Measurements from ENCODE around the gene TUBB1. TPM values are rescaled to one million over a fixed set of nuclear protein-coding genes. Genes with fewer than 3 reads are reported as not detected.

The TUBB1 gene
- total and polyA plus RNA-seq, 2 of the 4 experiments (the other 2 are of a cell fraction): not detected

DNA sequence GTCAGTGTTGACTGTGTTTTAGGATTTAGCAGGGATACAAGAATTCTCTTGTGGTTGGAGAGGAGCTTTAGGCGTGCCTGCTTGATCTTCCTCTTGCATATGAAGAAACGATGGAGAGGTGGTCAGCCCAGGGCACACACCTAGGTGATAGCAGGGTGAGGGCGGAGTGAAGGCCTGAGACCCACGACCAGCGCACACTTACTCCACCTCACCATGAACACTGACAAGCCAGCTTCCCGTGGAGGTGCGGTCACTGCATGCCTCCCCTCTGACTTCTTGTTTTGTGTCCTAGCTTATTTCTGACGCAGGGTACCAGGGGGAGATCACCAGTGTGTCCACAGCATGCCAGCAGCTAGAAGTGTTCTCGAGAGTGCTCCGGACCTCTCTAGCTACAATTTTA, 30.0 kb upstream of the TUBB1 start:
- no peak overlapping the region for H3K14ac ChIP-seq (replicated peaks; ENCODE audit: low read depth, low read length)
- peaks cover 6% of the 10 kb centered on the region; the same call in 1 of the 2 replicates for H3K4me1 ChIP-seq (ENCODE audit: control insufficient read depth, insufficient read depth, low read length)
- DNase-seq: no peak
- H3K56ac ChIP-seq (ENCODE audit: extremely low read depth, insufficient read depth, low read length): no peak overlapping the region
- dilution Hi-C loops (cut with HindIII; ENCODE audit: low sequenced_read_pairs, unreplicated experiment): no loop called here
- H3K9ac ChIP-seq (ENCODE audit: low read depth, low read length): no peak overlapping the region
- no peak overlapping the region for H3K4me3 ChIP-seq (ENCODE audit: insufficient read depth, low read depth, low read length)
- H3K27me3 ChIP-seq (ENCODE audit: control insufficient read depth, insufficient read depth, low read length): no peaks in the 10 kb centered on the region
- no peak overlapping the region for H4K8ac ChIP-seq (ENCODE audit: low read depth in 2 of 2, low read length in 2 of 2)
- no peak overlapping the region for H2AK9ac ChIP-seq (replicated peaks; ENCODE audit: low read depth, low read length, poor library complexity)
- no peak overlapping the region for H3K4me2 ChIP-seq (ENCODE audit: low read depth, low read length)
- no peak overlapping the region for H3K23ac ChIP-seq (ENCODE audit: low read depth, low read length)
- H4K20me1 ChIP-seq (ENCODE audit: insufficient read depth, low read length): peaks cover 27% of the 10 kb centered on the region
- 95% methylated on average over 4 of the region's 10 CpGs; no CpG with 5 or more reads in 1 of the 2 experiments for WGBS, 2 experiments (ENCODE audit: extremely low coverage in 2 of 2, insufficient read length in 1 of 2)
- H2BK5ac ChIP-seq (ENCODE audit: low read depth, low read length, poor library complexity, severe bottlenecking): no peak overlapping the region
- peaks cover 56% of the 10 kb centered on the region for H3K36me3 ChIP-seq (ENCODE audit: control insufficient read depth, insufficient read depth, low read length)
- intact Hi-C loops (cut with micrococcal nuclease): loop anchor here (5.0 kb wide), 1 partner anchor 38 kb away; no protein-coding TSS in a partner anchor
- no TSS peak for BruUV-seq (replicated peaks)
- no peak overlapping the region for H2AFZ ChIP-seq (replicated peaks; ENCODE audit: low read length, poor library complexity)
- H3K79me1 ChIP-seq (ENCODE audit: low read depth in 1 of 2, low read length in 2 of 2): peaks cover 26 to 66% of the 10 kb centered on the region in 2 experiments
- H3K9me3 ChIP-seq (ENCODE audit: control insufficient read depth, insufficient read depth, low read length): no peaks in the 10 kb centered on the region
- H3K27ac ChIP-seq (ENCODE audit: insufficient read depth, low read length): no peak overlapping the region
- H3K9me1 ChIP-seq (ENCODE audit: insufficient read depth, low read length): peaks cover 23% of the 10 kb centered on the region
- H4K5ac ChIP-seq (ENCODE audit: low read depth, low read length): no peak overlapping the region
- no peak overlapping the region for H4K91ac ChIP-seq (ENCODE audit: insufficient read depth, low read depth, low read length)
- no peak overlapping the region for H2BK20ac ChIP-seq (ENCODE audit: low read depth, low read length)
- in situ Hi-C loops (cut with MboI; ENCODE audit: low sequenced_read_pairs): no loop called here
- no peak overlapping the region for H3K18ac ChIP-seq (ENCODE audit: low read depth, low read length)
- ChIA-PET CTCF (interaction anchor here (0.6 kb wide), 1 partner anchor 113 kb away, joined by 4 read pairs; no protein-coding TSS in a partner anchor), POLR2A (ENCODE audit: unreplicated experiment) (no interaction called here)
- no peak overlapping the region for H2AK5ac ChIP-seq (ENCODE audit: low read depth, low read length)
- H2BK120ac ChIP-seq (ENCODE audit: low read depth, low read length): no peak overlapping the region
- TF ChIP-seq SMC3 (IDR thresholded peaks at IDR 0.05; ENCODE audit: low read depth, low read length): no peak
- no peak for TF ChIP-seq CEBPB (IDR thresholded peaks at IDR 0.05; ENCODE audit: low read depth, low read length)
- no peak for TF ChIP-seq POLR2A (IDR thresholded peaks at IDR 0.05; ENCODE audit: low read depth, low read length)
- TF ChIP-seq ELK1 (IDR thresholded peaks at IDR 0.05; ENCODE audit: borderline replicate concordance, low read depth, low read length): no peak
- no peak for ATAC-seq (ENCODE audit: low read depth)
- no peak overlapping the region for H3K4ac ChIP-seq (ENCODE audit: low read depth, low read length)
- no peak overlapping the region for H2BK15ac ChIP-seq (ENCODE audit: low read depth, low read length)

All from IMR-90 (cell line).